Fibroblast of skin of scalp (primary cell): ENCODE measurements around the gene SLC35F6.
"Not testable (repeated sequence)": the region's sequence is repeated elsewhere in the genome, so short reads cannot be mapped to it uniquely, and the experiment has no call there.

ENCODE experiments used
- DNase-seq: peaks from one replicate; pipeline ENCODE4 v3.0.0-alpha.2; 2013

The SLC35F6 gene

DNA sequence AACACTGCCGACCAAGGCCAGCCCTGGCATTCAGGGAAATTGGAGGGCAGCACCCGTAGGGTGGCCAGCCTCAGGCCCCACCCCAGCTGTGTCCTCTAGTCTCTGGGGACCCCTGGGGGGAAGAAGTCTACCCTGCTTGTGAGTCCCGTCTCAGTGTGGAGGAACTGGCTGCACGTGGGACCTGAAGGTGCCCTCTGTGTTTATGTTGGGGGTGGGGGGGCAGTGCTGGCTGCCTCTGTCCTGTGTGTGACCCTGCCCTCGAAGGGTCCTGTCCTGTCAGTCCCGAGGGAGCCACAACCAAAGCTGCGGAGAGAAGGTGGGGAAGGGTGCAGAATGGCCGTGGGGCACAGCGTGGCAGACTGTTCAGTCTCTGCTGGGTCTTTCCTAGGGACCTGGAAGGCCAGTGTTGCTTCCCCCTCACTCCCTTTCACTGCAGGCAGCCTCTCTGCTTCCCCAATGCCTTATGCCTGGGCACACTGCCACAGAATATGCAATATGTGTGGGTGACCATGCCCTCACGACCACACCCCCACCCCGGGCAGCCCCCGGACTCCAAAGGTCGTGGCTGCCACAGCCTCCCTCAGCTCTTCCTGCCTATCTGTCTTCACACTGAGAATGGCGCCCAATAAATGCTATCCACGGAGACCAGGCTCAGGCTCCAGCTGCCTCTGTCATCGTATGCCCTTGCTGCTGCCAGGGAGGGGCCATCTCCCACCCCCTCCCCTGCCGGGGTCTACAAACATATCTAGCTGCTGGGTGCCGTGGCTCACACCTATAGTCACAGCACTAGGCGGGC lies 33.3 kb upstream of the SLC35F6 start:
- DNase-seq, result no peak

DNA sequence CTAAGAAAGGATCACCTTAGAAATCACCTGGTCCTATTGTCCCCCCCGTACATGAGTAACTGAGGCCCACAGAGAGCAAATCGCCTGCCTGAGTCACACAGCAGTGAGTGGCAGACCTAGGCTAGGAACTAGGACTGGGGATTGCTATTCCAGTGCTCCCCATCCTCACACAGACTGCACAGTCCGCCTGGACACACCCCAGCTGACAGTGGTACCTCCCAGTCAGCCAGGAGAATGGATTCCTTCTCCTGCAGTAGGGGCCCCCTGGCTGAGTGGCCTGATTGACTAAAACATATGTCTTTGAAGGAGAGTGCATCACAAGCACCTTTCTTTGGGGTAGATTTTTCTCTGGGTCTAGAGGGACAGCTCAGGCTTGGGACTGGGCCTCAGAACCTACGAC lies 32.4 kb upstream of the SLC35F6 start:
- DNase-seq, result no peak

DNA sequence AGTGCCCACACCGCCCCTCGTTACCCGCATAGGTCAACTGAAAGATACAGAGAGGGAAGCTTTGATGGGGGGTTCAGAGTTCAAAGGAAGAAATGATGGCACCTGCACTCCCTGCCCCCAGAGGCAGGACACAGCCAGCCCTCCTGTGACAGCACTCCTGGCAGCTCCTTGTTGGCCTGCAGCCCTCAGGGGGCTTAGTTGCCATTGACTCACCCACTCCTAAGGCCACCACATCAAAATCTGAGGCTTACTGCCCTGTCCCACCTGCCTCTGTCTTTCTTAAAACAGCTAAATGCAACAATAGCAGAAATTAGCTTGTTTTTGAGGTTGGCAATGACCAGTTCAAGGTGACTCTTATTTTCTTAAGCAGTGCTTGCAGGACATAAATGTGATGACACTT lies 31.6 kb upstream of the SLC35F6 start:
- no peak for DNase-seq

DNA sequence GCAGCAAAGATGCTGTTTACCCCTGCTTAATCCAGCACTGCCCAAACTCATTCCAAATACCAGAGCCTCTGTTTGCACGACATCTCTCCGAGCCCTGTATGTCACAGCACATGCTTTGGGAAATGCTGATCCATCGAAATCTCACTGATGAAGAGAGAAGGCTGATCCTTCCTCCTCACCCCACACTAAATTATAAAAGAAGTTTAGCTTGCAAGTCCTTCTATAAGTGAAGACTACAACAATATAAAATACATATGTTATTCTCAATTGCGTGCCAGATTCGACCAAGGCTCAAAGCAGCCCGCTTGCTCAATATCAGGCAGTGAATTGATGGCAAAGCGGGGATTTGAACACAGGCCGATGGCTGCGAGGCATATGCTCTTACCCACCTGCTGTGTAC lies 30.7 kb upstream of the SLC35F6 start:
- no peak for DNase-seq

DNA sequence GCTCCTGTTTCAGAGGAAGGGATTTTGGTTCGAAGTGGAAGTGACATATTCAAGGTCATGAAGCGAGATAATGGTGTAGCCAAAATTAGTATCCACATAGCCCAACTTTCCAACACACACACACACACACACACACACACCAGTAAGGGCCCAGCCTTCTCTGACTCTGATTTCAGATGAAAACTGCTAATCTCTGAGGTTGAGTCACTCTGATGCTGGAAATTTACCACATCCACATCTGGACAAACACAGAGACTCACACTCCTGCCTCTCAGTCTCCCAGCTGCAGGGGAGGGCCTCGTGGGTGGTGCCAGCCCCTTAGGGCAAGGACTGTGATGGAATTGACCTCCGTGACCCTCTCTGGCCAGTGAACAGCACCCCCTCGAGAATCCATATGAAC lies 29.0 kb upstream of the SLC35F6 start:
- DNase-seq, result peak; percentile 72

DNA sequence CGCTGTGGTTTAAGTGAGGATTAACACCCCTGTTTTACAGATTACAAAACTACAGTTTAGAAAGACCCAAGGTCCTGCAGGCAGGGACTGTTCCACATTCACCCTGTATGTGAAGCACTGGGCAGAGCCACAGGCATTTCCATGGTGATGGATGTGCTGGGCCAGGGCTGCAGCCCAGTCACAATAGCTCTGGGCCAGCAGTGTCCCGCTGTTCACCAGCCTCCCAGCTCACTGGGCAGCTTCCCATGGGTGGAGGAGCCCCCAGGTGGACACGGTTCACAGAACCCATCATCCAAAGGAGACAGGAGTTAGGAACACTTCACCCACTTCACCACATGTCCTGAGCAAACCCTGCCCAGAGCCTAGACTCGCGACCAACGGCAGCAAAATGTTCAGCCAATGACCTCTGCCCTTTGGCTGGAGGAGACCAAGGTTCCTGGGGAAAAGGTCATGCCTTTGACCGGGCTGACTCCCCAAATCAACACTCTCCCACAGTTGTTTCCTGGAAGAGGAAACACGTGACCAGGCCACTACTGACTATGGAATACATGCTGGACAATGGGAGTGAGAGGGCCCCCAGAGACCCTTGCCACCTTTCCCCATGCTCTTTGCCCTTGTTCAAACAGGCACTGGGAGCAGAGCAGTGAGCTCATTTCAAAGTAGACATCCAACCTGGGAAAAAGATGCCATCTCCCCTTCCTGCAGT lies 28.0 kb upstream of the SLC35F6 start:
- no peak for DNase-seq

DNA sequence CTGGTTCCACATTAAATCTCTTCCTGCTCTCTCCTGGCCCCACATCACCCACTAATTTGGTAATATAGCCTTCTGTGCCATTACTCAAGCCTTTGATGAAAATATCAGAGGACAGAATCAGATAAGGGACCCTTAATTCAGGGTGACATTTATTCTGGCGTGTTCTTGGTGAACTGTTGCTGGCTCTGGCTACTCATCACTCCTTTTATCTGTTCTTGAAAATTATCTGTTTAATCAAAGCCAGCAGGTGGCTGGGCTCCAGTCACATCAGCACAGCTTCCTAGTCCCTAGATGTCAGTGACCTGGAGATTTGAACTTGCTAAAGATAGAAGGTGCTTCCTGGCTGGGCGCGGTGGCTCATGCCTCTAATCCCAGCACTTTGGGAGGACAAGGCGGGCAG lies 26.9 kb upstream of the SLC35F6 start:
- DNase-seq, result no peak

DNA sequence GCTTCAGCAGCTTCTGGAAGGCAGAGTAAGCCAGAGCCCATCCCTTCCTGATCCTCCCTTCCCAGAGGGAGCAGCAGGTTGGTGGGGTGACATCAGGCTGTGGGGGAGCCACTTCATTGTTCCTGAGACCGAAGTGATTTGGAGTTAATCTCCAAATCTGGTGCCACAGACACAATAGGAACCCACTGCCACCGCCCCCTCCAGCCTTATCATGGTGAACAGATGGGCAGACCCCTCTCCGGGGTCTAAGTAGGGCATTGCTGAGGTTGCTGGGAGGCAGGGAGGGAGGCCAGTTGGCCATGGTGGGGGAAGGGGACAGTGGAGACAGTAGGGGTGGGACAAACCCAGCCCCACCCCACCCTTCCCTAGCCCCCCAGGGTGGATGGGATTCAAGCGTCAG lies 25.6 kb upstream of the SLC35F6 start:
- no peak for DNase-seq

DNA sequence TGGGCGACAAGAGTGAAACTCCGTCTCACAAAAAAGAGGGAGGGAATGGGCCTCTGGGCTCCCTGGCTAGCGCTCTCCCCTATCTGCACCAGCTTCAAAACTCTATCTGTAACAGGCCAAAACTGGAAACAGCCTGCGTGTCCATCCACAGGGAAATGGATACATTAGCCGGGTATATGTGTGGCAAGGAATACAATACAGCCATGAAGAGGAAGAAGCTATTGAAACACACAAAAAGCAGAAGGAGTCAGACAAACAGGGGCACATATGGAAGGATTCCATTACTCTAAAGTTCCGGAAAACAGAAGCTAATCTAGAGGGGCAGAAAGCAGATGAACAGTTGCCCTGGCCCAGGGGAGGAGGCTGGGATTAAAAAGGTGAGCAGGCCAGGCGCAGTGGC lies 24.6 kb upstream of the SLC35F6 start:
- no peak for DNase-seq

DNA sequence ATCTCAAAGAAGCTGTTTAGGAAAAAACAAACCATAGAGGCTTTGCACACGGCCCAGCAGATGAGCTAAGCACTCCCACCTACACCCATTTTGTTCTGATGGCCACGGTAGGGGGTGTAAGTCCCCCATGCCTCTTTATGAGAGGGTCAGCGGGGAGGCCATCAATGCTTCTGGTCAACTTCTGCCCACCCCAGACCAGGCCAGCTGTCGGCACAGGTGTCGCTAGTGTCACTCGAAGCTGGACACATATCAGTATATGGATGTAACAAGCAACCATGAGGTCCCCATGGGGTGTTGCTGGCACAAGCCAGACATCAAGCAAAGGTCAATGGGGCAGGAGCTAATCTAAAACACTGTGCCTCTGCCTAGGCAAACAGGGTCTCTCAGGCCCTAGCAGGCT lies 23.7 kb upstream of the SLC35F6 start:
- no peak for DNase-seq

DNA sequence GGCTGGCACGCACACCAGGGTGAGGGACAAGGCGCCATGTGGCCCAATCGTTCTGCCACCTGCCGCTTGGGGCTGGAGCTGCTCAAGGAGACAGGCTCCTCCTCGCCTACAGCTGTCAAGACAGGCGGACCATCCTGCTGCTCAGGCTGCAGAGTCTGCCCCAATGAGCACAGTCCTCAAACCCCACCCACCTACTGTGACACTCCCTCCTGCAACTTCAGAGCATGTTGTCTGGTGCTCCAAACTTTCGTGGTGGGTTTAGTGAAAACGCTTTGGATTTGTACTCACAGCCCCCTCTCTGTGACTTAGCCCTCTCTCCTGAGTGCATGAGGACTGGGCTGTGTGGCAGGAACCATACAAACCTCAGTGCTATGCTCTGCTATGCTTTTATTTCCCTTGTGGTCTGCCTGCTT lies 23.2 kb upstream of the SLC35F6 start:
- DNase-seq, result no peak

DNA sequence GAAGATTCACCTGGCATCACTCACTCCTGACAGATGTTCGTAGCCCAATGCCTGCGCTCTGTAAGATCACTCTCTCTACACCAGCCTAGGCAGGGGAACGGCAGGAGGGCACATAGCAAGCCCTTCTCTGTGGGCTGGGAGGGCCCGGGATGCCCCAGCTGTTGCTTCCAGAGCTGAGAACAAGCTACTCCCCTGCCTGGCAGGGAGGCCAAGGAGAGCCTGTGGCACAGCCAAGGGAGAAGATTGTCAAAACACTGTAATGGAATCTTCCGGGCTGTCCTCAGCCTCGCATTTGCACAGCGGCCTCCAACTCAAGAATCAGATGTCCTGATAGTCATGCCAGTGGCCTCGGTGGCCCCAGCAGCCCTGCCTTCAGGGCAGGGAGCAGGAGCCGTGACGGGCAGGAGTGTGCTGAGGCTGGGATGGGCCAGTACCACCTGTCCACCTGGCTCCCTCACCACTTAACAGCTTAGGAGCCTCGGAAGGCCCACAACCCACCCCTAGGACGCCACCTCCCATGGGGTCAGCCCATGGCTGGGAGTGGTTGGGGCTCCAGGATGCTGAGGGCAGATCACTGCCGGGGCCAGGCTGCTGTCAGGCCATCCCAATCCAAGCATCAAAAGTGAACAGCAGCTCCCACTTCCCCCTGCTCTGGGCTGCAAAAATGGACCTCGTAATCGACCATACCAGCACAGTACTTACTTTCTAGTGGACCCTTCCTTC lies 21.9 kb upstream of the SLC35F6 start:
- no peak for DNase-seq

DNA sequence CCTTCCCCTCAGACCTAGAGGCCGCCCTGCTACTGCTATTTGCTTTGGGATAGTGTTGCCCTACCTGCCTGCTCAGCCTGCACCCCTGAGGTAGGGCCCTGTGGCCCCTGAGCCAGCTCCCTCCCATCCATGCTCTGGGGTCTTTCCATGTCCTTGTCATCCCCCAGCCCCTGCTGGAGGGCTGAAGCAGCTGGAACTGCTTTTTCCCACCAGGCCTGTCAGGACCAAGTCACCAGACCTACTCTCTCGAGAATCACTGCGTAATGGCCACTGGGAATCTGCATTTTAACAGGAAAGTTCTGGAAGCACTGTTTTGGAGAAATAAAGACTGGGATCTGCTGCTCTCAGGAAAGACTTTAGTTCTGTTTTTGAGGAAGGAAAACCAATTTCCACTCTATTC lies 20.2 kb upstream of the SLC35F6 start:
- no peak for DNase-seq

DNA sequence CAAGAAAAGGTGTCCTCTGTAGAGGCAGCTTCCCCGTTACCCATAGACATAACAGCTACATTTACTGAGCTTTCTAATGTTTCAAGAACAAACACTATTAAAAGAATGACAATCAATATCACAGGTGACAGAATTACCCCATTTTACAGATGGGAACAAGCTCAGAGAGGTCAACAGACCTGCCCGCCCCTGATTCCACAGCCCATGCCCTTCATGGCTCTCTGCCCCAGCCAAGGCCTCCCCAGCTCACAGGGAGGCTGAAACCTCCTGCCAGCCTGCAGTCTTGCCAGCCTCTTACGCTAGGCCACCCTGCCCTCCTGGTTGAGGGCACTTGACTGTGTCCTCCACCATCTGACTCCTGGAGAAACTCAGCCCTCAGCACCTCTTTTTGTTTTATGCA lies 19.1 kb upstream of the SLC35F6 start:
- DNase-seq, result no peak

DNA sequence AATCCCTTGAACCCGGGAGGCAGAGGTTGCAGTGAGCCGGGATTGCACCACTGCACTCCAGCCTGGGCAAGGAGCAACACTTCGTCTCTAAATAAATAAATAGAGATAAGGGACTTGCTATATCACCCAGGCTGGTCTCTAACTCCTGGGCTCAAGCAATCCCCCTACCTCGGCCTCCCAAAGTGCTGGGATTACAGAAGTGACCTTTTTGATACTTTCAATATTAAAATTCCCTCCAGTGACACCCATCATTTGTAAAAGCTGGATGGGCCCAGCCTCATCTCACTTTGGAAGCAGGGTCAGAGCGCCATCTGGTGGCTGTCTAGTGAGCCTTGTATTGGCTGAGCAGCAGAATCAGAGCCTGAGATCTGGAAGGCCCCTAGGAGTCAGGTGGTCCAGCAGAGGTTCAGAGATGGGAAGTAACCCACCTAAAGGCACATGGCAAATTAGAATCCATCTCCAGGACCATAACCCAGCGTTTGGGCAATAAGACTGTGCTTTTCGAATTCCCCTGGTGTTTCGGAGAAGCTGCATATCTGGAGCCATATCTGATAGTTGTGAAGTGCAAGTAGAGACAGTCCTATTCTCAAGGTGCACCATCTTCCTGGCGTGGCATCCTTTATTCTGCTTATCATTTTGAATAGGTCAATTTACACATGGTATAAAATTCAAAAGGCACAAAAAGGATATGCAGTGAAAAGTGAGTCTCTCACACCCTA lies 18.3 kb upstream of the SLC35F6 start:
- DNase-seq, result peak; percentile 77

DNA sequence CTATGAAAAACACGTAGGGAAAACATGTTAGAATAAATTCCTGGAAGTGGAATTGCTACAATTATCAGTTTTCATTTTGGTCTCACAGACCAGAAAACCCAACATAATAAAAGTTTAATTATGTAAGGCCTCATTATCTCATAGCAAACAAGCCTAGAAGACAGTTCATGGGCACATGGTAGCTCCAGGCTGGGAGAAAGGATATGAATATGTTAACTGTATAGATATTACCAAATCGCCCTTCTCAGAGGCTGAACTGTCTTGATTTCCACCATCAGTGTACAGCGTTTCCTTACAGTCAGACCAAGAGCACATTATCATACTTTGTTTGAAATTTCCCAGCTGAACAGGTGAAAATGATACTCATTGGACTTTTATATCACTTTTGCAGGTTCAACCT lies 17.1 kb upstream of the SLC35F6 start:
- no peak for DNase-seq

DNA sequence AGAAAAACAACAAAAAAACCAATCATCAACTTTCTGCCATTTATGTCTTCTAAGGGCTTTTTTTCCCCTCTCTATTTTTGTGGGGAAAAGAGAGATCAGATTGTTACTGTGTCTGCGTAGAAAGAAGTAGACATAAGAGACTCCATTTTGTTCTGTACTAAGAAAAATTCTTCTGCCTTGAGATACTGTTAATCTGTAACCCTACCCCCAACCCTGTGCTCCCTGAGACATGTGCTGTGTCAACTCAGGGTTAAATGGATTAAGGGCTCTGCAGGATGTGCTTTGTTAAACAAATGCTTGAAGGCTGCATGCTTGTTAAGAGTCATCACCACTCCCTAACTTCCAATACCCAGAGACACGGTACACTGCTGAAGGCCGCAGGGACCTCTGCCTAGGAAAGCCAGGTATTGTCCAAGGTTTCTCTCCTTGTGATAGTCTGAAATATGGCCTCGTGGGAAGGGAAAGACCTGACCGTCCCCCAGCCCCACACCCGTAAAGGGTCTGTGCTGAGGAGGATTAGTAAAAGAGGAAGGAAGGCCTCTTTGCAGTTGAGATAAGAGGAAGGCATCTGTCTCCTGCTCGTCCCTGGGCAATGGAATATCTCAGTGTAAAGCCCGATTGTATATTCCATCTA lies 14.2 kb upstream of the SLC35F6 start:
- peak; percentile 41 for DNase-seq

DNA sequence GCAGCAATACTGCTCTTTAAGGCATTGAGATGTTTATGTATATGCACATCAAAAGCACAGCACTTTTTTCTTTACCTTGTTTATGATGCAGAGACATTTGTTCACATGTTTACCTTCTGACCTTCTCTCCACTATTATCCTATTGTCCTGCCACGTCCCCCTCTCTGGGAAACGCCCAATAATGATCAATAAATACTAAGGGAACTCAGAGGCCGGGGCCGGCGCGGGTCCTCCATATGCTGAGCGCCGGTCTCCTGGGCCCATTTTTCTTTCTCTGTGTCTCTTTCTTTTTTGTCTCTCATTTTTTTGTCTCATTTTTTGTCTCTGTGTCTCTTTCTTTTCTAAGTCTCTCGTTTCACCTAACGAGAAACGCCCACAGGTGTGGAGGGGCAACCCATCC lies 13.6 kb upstream of the SLC35F6 start:
- not testable (repeated sequence) for DNase-seq

DNA sequence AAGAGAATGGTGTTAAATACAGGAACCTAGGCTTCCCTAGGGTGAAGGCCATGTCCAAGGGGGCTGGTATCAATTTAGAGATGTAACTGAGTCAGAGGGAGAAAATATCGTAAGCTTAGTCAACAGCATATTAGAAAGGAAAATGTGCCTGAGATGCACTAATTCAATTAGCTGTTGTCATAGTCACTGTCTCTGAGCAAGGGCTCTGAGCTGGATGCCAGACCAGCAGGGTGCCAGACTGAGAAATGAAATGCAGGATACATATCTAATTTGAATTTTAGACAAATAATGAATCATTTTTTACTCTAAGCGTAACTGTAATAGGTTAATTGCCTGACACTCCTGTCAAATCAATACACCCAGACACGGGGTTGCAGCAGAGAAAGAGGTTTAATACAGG lies 11.4 kb upstream of the SLC35F6 start:
- peak; percentile 88 for DNase-seq

DNA sequence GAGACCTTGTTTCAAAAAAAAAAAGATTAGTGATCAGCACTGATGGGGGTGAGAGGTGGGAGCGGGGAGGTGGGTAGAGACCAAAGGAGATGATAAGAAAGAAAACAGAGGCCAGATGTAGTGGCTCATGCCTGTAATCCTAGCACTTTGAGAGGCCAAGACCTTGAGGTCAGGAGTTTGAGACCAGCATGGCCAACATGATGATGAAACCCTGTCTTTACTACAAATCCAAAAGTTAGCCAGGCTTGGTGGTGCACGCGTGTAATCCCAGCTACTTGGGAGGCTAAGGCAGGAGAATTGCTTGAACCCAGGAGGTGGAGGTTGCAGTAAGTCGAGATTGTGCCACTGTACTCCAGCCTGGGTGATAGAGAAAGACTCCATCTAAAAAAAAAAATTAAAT lies 9.5 kb upstream of the SLC35F6 start:
- no peak for DNase-seq

DNA sequence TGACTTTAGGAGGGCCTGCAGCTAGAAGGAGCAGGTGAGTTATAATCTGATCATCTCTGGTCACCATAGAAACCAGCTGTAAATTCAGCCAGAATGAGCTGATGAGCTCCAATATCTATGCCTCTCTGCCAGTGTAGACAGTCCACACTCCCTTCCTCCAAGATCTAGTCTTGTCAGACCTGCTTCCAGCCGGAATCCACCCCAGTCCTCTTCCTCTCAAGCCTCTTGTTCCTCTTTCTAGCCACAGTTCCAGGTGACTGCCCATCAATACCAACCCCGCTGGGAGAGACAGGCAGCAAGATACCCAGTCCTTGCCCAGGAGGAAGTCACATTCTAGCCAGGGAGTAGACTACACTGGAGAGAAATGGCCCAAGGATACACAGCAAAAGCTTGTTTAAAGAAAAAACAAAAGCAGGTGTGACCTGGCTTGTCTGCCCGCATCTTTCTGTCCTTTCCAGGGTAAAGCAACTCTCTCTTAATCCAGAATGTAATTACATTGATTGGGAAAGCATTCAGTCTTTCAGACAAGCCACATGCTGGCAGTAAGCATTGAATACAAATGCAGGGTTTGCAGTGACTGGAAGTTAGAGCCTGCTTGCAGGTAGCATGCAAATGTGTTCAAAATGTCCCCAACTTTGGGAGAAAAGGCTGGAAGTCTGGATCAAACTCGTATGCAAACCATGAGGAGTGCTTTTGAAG lies 9.0 kb upstream of the SLC35F6 start:
- no peak for DNase-seq

DNA sequence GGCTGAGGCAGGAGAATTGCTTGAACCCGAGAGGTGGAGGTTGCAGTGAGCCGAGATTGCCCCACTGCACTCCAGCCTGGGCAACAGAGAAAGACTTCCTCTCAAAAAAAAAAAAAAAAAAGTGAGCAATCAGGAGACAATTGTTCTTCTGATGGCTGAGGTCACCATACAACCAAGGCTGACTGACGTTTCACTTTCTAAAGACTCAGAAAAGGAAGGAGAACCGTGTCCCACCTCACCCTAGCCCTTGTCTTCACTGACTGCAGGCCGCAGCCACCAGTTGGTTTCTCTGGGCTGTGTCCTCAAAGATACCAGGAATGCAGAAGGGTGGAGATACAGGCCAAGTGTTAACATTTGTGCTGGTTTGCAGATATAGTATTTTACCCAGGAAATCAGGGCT lies 7.7 kb upstream of the SLC35F6 start:
- DNase-seq, result no peak
